GM18868 (cell line): ENCODE data around the gene ABCC3.

Experiments
- ATAC-seq: cut with Tn5 transposase; IDR thresholded peaks from one replicate; pipeline ENCODE4 v1.9.1; 2021; ENCODE audit warnings: mild to moderate bottlenecking, moderate library complexity; ENCODE audit not compliant: unreplicated experiment

Gene ABCC3

DNA sequence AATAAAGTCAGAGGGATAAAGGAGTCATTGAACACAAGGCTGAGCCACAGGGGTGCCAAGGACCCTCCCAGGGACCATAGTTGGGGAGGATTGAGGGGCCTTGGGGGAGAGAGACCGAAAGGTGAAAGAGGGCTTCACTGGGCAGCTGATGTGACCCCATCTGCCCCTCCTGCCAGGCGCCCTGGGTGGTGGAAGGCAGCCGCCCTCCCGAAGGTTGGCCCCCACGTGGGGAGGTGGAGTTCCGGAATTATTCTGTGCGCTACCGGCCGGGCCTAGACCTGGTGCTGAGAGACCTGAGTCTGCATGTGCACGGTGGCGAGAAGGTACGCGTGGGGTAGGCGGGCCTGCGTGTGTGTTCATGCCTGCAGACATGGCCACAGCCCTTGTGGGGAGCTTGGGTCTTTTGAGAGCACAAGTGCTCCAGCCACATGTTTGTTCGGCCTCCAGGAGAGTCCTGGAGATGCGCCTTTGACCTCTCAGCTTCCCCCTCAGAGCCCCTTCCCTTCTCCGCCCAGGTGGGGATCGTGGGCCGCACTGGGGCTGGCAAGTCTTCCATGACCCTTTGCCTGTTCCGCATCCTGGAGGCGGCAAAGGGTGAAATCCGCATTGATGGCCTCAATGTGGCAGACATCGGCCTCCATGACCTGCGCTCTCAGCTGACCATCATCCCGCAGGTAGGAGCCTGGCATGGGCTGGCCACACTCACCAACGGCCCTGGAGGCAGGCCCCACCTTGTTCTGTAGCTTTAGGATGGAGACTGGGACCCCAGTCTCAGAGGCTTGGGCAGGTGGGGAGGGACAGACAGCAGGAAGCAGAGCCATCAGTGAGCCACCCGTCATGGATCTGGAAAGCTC is 49.0 kb downstream of the ABCC3 start:
- no peak for ATAC-seq

DNA sequence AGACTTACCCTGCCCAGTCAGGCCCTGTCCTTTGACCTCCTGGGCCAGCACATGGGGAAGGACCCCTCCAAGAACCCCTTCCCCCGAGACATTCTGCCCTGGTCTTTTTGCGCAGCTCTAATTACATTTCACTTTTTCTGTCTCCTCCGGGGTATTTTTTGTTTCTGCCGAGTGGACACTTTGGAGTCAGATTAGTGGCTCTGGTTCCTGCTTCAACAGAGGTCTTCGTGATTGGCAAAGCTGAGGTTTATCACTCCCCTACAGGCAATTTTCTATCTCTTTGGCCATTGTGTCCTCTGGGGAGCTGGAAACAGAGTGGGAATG is 49.6 kb downstream of the ABCC3 start:
- no peak for ATAC-seq

DNA sequence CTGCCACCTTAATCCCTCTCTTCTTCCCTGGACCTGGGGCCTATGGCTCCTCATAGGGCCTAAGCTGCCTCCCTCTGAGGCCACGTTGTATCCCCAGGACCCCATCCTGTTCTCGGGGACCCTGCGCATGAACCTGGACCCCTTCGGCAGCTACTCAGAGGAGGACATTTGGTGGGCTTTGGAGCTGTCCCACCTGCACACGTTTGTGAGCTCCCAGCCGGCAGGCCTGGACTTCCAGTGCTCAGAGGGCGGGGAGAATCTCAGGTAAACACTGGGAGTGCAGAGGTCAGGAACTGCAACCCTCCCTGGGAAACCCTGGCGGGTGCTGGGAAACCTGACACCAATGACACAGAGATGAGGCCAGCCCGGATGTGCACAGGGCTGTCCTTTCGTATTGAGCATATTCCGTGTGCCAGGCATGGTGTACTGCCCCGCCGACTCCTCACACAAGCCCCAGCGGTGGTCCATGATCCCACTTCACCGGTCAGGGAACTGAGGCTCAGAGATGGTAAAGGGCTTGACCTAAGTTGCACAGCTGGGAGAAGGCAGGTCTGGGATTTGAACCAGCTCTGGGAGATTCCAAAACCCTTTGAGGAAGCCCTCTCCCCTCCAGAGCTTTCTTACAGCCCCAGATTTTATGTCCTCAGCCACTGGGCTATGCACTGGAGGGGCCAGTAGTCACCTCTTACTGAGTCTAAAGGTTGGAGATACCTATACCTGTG is 50.1 kb downstream of the ABCC3 start:
- no peak for ATAC-seq

DNA sequence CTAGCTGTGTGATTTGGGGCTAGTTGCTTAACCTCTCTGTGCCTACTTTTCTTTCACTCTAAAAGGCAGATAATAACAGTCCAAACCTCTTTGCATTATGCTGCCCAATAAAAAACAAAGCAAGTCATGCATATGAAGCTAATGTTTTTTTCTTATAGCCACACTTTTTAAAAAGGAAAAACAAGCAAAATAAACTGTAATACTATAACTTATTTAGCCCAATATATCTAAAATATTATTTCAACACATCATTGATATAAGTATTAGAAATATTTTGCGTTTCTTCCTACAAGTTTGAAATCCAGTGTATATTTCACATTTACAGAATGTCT is 50.6 kb downstream of the ABCC3 start:
- ATAC-seq: no peak

DNA sequence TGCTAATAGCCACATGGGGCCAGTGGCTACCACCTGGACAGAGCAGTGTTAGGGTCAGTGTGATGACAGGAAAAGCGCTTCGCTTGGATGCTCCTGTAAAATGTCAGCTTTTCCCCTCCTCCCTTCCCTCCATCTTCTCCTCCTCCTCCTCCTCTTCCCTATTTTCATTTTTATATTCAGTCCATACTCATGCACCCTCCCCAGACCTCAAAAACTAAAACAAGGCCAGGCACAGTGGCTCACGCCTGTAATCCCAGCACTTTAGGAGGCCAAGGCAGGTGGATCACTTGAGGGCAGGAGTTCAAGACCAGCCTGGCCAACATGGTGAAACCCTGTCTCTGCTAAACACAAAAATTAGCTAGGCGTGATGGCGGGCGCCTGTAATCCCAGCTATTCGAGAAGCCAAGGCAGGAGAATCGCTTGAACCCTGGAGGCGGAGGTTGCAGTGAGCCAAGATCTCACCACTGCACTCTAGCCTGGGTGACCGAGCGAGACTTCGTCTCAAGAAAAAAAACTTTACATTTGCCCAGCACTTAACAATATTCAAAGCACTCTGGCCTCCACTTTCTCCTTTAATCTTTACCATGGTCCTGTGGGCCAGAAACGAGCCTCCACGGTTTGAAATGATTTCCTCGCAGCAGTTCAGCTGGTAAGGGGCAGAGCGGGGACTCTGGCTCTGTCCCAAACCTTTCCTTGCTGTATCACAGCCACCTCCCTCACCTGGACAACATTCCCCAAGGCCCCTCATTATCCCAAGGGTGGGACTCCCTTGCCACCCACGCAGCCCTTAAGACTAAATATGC is 51.2 kb downstream of the ABCC3 start:
- ATAC-seq: no peak

DNA sequence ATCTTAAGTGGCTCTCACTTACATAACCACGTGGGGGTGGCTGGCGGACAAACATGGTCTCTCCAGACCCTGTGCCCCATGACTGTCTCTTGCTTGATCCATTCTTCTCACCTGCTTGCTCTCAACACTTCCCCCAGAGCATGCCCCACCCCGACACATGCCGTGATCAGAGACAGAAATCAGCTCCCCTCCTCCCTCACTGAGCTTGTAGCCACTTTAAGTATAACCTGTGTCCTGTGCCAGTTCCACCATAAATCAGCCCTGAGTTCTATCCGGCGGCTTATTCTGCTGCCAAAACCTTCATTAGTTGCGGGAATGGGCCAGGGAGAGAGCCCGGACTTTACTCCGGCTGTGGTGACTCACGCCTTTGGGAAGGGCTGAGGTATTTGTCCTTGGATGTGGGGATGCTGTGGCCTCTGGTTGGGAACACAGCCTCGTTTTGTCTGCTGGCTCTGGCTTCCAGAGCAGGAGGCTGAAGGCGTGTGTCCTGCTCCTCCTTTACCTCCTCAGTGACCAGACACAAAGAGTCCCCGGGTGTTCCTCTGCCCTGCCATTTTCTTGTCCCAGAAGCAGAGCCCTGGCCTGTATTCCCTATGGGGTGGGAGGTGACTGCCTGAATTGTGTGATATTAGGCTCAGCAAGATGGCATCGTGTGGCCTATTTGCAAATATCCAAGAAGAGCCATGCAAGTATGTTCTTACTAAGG is 52.0 kb downstream of the ABCC3 start:
- no peak for ATAC-seq

DNA sequence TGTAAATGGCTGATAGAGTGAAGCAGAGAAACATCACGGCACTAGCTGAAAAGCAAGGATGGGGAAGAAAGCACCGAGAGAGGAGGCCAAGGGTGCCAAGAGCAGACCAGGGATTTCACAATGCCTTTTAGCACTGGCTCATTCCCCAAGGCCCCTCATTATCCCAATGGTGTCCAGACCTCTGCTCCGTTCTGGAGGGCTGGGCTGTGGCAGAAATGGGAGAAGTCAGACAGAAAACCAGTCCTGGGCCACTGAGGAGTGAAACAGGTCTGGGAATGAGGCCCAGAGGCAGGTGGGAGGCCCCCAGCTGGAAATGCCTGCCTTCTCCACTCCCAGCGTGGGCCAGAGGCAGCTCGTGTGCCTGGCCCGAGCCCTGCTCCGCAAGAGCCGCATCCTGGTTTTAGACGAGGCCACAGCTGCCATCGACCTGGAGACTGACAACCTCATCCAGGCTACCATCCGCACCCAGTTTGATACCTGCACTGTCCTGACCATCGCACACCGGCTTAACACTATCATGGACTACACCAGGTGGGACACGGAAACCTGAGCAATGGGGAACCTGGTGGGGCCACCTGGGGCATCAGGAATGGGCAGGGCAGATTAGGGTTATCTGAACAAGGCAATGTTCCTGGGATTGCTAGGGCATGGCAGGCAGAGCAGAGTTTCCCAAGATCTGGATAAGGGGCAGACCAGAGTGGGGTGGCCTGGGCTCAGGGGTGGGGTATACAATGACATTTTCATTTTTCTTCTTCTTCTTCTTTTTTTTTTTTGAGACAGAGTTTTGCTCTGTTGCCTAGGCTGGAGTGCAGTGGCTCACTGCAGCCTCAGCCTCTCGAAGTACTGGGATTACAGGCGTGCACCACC is 52.8 kb downstream of the ABCC3 start:
- no peak for ATAC-seq

DNA sequence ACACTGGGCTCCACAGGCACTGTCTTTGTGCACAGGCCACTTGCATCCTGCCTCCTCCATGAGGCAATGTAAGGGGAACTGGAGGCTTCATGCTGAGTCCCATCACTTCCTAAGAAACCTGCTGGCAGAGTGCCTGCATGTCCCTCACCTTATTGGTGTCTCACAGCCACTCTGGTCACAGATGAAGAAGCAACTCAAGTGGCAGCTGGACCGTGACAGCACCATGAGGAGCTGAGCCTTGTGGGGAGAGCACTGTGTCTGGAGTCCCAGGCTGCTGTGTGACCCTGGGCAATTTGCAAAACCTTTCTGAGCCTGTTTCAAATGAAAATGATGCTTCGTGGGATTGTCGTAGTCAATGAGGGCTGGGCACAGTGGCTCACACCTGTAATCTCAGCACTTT is 53.6 kb downstream of the ABCC3 start:
- ATAC-seq: no peak

DNA sequence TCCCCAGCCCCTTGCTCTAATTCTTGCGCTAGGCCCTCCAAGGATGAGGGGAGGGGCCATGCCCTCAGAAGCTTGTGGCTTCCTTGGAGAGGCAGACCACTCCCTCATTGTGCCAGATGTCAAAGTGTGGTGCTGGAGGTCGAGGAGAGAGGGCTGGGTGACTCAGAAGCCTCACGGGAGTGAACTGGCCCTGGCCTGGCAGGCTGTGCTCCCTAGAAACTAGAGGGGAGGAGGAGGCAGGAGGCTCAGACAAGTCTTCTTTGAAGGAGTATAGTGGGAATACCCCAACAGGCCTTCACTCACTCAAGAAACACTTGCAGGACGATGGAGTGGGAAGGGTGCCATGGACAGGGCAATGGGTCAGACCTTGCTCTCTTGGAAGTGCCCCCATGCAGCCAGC is 54.6 kb downstream of the ABCC3 start:
- ATAC-seq: no peak

DNA sequence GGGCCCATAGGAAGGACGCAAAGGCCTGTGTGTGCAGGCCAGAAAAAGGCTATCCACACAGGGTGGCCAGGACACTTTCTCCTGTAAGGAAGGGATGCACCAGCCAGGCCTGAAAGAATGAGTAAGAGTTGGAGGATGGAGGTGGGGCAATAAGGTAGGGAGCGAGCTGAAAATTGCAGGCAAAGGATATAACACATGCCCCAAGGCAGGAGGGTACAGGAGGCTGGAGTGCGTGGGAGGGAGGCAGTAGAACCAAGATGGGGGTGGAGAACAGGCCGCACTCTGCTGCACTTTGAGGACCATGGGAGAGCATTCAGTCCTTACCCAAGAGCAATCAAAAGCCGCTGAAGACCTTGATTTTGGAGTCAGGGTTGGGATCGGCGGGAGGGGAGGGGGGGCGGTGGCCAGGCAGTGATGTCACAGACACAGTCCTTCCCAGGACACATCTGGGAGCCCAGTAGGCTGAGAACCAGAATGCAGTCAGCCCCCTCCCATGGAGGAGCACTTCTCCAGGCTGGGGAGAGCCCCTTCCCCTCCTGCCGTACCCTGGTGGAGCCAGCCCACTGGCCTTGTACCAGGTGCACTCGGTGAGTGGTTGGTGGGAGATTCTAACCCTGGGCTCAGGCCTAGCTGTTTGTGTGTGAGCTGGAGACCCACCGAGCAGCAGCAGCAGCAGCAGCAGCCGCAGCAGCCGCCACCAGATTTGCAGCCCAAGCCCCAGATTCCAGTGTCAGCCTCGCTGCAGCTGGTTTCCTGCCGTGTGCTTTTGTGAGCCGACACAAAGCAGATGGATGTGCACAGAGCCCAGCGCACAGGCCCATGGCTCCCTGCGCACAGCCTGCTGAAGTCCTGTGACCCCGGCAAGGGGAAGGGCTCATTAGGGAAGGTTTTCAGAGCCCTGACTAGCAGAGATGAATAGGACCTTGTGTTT is 55.5 kb downstream of the ABCC3 start:
- no peak for ATAC-seq

DNA sequence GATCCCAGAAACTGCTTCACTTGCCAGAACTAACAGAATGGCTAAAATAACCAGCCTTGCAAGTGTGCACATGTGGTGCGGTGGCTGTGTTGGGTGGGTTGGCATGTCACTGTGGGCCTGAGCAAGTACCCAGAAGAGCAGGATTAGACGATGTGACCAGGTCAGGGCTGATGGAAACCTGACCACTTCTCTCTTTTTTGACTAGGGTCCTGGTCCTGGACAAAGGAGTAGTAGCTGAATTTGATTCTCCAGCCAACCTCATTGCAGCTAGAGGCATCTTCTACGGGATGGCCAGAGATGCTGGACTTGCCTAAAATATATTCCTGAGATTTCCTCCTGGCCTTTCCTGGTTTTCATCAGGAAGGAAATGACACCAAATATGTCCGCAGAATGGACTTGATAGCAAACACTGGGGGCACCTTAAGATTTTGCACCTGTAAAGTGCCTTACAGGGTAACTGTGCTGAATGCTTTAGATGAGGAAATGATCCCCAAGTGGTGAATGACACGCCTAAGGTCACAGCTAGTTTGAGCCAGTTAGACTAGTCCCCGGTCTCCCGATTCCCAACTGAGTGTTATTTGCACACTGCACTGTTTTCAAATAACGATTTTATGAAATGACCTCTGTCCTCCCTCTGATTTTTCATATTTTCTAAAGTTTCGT is 56.3 kb downstream of the ABCC3 start:
- no peak for ATAC-seq

DNA sequence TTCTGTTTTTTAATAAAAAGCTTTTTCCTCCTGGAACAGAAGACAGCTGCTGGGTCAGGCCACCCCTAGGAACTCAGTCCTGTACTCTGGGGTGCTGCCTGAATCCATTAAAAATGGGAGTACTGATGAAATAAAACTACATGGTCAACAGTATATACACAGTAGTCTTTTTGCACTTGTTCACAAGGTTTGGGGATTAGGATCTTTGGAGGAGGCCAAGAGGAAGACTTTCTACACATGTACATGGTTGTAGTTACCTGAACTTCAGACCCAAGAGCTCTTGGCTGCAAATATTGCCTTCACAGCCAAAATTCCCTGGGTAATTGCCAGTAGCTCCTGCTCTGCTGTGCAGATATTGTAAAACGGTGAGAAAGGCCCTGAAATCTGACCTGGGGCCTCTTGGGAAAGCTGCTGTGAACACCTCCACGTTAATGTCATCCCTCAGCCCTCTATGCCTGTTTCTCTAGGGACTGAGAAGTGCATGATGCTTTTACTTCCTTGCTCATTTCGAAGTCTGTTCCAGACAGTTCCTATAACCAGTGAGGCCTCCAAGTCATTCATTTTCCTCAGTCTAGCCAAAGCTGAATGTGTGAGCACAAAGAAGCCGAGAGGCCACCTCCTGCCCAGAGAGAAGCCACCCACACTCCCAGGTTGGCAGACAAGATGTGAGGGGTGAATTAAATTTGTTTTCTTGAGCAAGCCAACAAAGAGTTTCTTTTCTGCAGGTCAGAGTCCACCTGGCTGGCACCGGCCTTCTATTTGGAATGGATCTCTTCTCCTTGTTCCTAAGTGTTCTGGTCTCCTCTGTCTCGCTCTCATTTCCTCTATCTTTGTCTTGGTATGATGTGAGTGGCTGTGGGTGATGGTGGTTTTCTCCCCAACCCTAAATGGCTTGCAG is 57.1 kb downstream of the ABCC3 start:
- no peak for ATAC-seq

DNA sequence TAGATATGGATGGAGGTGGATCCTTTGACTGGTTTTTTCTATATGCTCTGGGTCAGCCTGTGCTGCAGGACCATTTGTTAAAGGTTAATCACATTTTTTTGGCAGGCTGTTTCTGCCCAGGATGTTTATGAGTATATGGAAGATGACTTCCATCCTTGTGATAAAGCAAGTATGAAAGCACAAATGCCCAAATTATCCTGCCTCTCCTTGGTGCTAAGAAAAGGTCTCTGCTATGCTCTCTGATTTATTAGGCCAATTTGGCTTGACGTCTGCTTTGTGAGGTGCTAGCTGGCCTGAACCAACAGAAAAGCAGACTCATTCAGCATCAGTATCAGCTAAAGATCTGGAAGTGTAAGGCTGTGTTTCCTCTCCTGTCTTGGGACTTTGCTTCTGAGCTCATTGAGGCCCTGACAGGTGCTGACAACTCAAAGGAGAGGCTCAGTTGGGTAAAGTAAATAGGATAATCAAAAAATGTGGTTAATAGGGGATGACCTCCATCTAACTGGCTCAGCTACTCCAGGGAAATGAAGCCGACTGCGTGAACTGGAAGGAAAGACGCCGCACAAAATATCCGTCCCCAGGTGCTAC is 57.9 kb downstream of the ABCC3 start:
- no peak for ATAC-seq

DNA sequence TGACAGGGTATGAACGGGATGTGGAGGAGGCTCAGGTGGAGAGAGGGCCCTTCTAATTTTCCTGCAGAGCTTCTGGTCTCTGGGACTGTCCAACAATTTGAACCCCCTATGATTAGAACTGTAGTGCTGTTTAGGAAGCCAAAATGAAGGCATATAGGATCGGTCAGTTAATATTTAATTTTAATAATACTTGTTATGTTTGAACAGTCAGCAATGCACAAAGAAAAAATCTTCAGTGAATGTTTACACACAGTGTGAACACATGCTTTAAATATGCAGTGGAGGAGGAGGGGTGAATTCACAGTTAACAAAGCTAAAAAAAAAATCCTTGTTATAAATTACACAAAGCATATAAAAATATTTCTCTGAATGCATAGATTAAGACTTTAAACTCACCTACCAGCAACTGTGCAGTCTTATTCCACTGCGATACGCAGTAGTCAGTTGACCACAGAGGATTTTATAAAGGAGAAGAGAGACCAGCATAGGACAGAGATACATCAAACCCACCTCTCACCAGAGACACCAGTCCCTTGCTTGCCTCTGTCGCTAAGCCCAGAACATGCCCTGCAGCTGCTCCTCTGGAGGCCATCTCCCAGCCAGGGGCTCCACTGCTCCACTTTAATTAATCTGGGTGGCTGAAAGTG is 58.5 kb downstream of the ABCC3 start:
- no peak for ATAC-seq

DNA sequence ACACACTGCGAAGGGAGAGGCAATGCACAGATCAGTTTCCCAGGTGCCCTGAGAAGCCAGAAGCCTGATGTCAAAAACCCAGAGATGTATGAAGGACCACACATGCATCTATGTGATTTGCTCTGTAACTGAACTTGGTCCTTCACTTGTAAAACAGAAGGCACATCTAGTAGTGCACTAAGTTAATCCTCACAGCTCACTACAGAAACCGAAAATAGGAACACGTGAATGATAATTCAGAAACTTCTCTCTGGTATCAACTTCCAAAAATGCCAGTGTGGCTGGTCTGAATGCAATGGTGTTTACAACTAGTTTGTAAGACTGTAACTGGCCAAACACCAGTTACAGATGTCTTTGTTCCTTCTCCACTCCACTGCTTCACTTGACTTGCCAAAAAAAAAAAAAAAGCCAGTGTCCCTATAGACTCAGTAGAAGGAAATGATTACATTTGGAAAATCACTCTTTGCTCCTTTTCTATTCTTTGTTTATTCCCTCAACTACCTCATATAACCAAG is 61.7 kb downstream of the ABCC3 start:
- ATAC-seq: no peak

DNA sequence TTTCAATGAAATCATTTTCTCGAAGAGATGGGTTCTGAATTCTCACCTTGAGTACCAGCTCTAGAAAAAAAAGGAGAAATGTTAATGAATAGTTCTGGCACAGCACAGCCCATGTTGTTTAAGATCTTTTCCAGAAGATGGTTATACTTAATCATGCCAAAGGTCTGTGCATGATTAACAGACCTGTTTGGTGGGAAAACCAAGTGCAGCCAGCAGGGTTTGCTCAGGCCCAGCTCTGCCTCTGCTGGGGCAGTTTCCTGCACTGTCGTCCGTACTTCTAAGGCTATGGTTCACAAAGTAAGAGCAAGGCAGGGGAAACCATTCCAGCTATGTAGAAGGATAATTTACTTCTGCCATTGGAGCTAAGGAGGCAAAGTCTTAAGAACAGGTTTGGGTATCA is 62.4 kb downstream of the ABCC3 start:
- ATAC-seq: no peak
